ENCODE results near the gene DHRSX. TPM values are rescaled to one million over a fixed set of nuclear protein-coding genes. Genes with fewer than 3 reads are reported as not detected.
A peak's percentile ranks its signal among the peaks of the same experiment; 100 is the strongest.
"Not testable (repeated sequence)": the region's sequence is repeated elsewhere in the genome, so short reads cannot be mapped to it uniquely, and the experiment has no call there.

The DHRSX gene
- total RNA-seq, 1 donor from 2014 or later, result 16.1 TPM

DNA sequence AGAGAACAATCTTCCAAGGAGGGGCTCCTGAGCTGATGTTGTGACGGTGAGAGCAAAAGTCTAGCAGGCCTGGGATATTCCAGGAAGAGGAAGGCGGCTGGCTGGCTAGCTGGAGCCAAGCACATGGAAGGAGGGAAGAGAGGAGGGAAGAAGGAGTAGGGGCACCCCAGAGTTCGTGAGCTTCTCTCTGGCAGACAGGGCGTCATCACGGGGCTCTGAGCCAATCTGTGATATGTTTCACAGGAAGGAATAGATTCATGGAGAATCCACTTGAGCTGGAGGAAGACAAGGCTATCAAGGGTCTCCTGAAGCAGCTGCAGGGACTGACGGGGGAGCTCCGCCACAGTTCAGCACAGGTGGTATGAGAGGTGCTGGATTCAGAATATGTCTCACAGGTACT lies 73.6 kb downstream of the DHRSX start:
- DNase-seq (ENCODE audit: low spot score), result no peak

DNA sequence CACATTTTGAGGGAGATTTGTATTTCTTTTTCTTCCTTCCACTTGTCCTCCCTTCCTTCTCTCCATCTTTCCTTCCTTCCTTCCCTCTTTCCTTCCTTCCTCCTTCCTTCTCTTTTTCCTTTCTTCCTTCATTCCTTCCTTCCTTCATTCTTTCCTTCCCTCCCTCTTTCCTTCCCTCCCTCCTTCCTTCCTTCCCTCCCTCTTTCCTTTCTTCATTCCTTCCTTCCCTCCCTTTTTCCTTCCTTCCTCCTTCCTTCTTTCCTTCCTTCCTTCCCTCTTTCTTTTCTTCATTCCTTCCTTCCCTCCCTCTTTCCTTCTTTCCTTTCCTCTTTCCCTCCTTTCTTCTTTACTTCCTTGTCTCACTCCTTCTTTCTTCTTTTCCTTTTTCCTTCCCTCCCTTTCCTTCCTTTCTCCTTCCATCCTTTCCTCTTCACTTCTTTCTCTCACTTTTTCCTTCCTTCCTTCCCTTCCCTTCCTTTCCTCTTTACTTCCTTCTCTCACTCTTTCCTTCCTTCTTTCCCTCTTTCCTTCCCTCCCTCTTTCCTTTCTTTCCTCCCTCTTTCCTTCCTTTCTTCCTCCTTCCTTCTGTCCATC lies 74.4 kb downstream of the DHRSX start:
- no peak for DNase-seq (ENCODE audit: low spot score)

DNA sequence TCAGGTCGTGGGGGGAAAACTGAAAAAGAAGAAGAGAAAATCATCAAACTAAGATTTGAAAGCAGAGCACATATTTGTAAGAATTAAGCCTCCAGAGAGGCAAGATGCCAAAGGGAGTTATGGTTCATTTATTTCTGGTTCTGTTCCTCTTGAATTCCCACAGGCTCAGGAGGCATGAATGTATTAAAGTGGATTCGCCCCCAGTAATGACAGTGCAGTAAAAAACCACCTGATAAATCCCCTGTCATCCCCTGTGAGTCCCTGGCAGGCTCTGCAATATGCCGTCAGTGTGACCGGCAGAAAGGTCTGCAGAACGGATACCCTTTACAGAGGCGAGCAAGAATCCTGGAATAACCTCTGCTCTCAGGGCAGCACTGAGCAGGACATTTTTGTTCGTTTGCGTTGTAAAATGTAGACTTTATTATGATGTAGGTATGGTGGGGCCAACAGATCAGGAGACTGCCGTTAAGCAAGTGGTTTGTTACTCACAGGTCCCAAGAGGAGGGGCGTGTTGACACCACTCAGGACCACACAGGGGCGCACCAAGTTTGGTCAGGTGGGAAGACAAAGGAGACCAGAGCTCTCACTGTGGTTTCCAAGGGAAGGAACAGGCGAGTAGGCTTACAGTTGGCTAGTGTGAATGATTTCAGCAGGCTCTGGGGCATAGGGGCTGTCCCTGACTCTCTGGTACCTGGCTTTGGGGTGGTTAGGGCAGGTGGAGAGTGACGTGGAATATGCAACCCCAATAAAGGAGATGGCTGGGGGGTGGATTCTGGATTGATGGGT lies 75.3 kb downstream of the DHRSX start:
- no peak for DNase-seq (ENCODE audit: low spot score)

DNA sequence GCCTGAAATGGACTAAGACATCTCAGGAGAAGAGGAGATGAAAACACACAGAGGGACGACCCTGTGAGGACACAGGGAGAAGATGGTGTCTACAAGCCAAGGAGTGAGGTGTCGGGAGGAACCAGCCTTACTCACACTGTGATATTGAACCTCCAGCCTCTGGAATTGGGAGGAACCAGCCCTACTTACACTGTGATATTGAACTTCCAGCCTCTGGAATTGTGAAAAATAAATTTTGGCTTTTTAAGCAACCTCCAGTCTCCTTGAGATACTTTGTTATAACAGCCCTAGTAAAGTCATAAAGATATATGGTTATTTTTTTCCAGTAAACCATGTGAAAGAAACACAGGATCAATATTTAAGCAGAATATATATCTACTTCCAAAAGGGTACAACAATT lies 76.5 kb downstream of the DHRSX start:
- DNase-seq (ENCODE audit: low spot score), result no peak

DNA sequence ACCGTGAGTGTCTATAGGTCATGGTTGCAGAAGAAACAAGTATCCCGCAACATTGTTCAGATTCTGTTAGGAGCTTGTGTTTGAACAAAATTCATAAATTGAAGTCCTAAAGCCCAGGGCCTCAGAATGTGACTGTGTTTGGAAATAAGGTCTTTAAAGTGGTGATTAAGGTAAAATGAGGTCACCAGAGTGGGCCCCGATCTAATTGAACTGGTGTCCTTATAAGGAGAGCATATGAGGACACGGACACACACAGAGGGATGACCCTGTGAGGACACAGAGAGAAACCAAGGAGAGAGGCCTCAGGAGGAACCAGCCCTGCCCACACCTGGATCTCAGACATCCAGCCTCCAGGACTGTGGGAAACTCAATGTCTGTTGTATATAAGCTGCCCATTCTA lies 76.9 kb downstream of the DHRSX start:
- no peak for DNase-seq (ENCODE audit: low spot score)

DNA sequence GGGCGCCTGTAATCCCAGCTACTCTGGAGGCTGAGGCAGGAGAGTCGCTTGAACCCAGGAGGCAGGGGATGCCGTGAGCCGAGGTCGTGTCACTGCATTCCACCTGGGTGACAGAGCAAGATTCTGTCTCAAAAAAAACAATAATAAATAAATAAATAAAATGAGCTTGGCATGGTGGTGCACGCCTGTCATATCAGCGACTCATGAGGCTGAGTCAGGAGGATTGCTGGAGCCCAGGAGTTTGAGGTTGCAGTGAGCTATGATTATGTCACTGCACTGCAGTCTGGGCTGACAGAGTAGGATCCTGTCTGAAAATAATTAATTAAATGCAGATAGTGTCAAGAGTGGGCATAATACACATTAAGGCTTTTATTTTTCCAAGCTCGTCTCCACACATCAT lies 77.5 kb downstream of the DHRSX start:
- DNase-seq (ENCODE audit: low spot score), result no peak

DNA sequence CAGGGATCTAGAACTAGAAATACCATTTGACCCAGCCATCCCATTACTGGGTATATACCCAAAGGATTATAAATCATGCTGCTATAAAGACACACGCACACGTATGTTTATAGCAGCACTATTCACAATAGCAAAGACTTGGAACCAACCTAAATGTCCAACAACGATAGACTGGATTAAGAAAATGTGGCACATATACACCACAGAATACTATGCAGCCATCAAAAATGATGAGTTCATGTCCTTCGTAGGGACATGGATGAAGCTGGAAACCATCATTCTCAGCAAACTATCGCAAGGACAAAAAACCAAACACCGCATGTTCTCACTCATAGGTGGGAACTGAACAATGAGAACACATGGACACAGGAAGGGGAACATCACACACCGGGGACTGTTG lies 81.4 kb downstream of the DHRSX start:
- DNase-seq (ENCODE audit: low spot score), result not testable (repeated sequence)

DNA sequence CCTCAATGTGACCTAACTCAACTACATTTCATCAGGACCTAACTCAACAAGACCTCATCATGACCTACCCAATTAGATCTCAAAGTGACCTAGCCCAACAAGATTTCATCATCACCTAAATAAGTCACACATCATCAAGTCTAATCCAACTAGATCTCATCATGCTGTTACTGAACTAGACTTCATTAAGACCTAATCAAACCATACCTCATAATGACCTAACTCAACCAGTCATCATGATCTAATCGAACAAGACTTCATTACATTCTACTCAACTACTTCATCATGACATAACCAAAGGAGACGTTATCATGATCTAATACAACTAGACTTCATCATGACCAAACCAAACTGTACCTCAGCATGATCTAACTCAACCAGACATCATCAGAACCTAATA lies 82.8 kb downstream of the DHRSX start:
- no peak for DNase-seq (ENCODE audit: low spot score)

DNA sequence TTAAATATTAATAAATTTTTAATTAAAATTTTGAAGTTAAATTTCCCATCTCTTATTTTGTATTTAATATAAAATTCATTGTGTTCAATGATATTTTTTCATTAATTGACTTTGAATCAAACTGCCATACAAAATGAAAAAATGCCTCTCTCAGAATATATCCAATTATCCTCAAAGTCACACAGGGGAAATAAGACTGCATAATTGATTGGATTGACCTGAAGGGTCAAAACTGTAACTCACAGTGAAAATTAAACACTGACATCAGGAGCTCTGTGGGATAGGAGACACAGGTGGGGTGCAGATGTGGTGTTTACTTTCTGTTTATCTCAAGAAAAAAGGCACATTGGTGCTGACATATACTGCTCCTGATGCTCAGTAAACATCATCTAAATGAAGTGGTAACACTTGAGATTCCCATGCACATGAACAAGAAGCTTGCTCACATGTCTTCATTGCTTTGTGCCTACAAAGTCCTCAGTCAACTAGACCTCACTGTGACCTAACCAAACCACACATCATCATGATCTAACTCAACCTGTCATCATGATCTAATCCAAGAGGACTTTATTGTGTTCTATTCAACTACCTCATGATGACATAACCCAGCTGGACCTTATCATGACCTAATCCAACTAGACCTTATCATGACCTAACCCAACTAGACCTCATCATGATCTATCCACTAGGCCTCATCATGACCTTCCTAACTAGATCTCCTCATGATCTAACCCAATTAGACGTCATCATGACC lies 83.7 kb downstream of the DHRSX start:
- no peak for DNase-seq (ENCODE audit: low spot score)

DNA sequence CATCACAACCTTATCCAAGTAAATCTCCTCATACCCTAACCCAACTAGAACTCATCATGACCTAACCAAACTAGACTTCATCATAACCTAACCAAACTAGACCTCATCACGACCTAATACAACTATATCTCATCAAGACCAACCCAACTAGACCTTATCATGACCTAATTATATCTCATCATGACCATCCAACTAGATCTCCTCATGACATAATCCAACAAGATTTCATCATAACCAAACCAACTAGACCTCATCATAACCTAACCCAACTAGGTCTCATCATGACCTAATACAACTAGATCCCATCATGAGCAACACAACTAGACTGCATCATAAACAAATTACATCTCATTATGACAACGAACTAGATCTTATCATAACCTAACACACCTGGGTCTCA lies 86.4 kb downstream of the DHRSX start:
- no peak for DNase-seq (ENCODE audit: low spot score)

DNA sequence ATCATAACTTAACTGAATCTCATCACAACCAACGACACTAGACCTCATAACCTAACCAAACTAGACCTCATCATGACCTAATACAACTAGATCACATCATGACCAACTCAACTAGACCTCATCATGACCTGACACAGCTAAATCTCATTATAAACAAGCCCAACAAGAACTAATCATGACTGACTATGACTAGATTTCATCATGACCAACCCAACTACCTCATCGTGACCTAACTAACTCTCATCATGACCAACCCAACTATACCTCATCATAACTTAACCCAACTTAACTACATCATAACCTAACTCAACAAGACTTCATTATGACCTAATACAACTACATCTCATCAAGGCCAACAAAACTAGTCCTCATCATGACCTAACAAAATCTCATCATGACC lies 86.8 kb downstream of the DHRSX start:
- no peak for DNase-seq (ENCODE audit: low spot score)

DNA sequence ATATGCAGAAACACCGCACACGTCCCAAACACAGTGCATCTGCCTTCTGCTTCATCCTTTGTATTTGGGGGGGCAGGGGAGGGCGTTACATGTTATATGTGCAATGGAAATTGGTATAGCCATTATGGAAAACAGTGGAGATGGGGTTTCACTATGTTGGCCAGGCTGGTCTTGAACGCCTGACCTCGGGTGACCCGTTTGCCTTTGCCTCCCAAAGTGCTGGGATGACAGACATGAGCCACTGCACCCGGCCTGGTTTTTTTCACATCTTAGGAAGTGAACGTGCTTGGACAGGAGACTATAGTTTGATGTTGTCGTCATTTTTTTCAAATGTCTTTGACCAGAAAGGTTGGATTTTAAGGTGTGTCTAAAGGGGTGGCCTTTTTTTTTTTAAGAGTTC lies 88.6 kb downstream of the DHRSX start:
- no peak for DNase-seq (ENCODE audit: low spot score)

DNA sequence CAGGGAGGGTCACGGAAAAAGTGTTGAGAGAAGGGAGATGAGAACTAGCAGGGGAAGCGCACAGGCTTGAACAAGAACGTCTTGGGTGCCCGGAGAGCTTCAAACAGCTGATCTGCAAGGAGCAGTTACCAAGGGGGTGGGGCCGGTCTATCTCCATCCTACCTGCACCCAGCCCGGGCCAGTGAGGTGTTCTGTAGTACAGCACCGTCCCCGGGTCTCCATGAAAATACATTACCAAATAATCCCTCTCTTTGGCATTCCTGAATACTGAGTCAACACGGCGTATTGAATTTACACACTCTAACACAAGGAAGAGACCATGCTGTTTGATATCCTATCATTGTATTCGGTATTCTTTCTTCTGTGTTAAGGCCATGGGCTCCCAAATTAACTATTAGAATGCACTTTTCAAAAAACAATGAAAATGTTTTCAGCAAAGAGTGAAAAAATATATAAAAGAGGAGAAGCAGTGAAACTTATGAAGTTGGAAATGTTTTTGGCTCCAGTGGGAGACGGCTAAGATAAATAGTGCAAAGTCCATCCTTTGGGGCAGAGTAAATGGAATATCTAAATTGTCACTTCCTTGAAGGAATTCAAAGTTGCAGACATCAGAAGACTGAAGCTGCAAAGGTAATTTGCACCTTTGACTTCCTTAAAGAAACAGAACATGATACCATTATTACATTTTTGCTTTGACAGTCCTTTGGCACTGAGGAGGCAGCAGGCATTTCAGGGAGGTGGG lies 90.3 kb downstream of the DHRSX start:
- DNase-seq (ENCODE audit: low spot score), result no peak

DNA sequence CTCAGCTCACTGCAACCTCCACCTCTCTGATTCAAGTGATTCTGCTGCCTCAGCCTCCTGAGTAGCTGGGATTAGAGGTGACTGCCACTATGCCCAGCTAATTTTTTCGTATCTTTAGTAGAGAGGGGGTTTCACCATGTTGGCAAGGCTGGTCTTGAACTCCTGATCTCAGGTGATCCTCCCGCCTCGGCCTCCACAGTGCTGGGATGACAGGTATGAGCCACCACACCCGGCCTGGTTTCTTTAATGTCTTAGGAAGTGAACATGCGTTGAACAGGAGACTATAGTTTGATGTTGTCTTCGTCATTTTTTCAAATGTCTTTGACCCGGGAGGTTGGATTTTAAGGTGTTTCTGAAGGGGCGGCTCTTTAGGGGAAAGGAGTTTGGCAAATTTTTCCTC lies 91.0 kb downstream of the DHRSX start:
- DNase-seq (ENCODE audit: low spot score), result no peak

DNA sequence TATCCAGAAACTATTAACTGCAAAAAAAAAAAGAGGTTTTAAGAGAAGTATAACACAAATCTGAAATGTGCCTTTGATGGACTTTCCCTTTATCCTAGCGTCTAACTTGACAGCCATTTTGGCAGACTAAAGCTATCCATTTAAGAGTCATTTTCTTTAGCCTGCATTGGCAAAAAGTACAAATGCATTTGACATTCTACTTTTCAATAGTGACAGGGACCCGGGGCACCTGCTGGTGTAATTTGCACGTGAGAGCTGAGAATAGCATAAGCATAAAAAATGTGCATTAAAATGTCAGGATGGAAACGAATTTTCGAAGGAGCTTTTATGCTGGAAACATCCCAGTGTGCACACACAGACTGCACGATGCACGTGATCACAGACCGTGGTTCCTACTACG lies 91.9 kb downstream of the DHRSX start:
- no peak for DNase-seq (ENCODE audit: low spot score)

DNA sequence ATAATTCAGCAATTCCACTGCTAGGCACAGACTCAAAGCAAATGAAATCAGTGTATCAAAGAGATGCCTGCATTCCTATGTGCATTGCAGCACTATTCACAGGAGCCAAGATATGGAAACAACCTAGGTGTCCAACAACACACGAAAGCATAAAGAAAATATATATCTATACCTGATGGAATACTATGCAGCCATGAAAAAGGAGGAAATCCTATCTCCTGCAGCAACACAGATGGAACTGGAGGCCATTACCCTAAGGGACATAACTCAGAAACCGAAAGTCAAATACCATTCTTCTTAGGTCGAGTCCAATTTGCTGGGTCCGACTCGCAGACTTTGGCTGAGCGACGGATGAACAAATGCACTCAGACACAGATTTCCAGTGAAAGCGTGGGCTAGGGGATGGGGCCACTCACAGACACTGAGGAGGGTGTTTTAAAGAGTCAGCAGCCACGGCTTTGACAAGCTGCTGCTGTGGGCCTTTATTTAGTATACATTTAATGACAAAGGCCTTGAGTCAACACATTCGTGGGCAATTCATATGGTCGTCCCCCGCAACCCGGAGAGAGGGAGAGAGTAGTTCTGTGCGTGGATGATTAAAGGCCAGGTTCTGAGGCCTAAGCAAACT lies 93.8 kb downstream of the DHRSX start:
- no peak for DNase-seq (ENCODE audit: low spot score)

DNA sequence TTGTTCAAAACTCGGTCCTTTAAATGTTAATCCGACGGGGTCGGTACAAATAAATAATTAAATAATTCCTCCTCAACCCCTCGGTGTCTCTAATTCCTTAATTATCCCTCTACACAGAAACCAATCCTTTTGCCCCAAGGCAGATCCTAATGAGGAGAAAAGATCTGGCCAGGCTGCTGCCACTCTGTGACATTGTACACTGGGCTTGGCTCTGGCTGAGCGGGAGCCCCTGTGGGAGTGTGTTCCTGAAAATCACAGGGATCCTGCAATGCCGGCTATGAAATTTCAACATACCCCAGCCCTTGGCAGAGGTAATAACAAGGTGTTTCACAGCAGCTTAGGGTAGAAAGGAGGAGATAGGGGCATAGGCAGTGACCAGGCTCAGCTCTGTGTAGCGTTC lies 96.0 kb downstream of the DHRSX start:
- DNase-seq (ENCODE audit: low spot score), result no peak

DNA sequence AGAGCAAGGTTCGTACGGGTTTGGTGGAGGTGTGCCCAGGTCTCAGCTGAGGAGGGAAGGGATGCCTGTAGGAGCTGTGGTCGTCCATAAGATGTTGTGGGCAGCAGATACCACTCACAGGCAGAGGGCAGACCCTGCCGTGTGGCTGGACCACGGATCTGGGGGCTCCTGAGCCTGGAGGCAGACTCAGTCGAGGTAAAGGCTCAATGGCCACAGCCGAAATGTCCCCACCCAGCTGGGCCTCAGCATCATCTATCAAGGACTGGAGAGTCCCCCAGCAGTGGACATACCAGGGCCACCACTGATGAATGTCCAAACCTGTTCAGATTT lies 98.5 kb downstream of the DHRSX start:
- DNase-seq (ENCODE audit: low spot score), result no peak

DNA sequence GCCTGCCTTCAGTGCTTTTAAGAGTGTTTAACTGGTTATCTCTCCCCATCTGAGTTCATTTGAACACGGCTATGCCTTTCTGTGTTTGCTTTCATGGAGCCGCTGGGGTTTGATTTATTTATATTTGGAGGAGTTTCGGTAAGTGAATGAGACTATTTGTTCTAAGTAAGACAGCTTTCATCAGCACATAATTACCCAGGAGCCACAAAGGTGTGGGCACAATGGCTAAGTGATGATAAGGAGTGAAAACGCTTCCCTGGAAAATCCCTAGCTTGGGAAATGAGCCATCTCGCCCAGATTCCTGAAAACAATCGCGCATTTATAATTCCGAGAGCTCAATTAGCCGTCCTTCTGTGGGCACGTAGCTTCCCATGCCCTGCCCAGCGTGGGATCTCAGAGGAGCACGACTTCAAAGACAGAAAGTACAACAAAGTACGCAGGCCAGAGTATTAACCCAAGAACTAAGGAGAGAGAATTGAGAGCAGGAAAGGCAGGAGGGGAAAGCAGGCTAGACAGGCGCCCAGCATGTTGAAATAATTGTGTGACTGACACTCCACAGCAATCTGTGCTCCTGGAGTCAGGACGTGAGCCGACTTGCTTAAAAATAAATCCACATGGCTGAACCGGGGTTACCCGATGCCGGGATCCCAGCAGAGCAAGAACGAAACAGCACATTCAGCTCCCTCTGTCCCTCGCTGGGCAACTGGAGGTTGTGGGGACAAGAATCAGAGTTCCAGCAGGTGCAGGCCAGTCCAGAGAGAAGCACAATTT lies 99.0 kb downstream of the DHRSX start:
- peak; percentile 68 for DNase-seq (ENCODE audit: low spot score)

DNA sequence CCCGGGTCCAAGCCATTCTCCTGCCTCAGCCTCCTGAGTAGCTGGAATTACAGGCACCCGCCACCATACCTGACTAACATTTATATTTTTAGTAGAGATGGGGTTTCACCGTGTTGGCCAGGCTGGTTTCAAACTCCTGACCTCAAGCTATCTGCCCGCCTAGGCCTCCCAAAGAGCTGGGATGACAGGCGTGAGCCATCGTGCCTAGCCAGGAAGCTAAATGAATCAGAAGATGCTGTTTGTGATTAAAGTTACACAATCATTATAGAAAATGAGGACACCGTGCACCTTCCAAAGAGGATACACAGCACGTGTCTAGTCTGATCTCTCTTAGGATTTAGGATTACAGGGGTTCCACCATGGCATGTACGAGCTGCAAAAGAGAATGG lies 99.6 kb downstream of the DHRSX start:
- no peak for DNase-seq (ENCODE audit: low spot score)

DNA sequence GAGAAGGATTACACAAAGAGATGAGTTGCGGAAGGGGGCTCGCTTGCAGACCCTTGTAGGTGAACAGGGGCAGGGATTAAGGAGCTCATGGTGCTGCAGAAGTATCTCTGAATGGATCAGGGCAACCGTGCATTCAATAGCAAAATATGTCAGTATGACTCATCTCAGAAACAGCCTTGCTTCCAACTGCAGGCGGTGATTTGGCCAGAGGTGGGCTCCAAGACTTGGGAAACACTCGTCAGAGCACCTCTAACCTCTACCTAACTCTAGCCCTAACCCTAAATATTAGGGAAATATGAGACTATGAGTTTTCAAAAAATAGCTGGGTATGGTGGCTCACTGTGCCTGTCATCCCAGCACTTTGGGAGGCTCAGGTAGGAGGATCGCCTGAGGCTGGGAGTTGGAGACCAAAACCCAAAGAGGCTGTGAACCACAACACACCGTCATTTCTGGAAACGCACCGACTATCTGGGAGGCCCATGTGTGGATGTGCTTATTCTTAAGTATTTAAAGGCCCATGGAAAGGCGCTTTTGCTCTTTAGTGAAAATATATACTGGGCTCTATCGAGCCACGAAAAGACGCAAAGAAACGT lies 102.6 kb downstream of the DHRSX start:
- DNase-seq (ENCODE audit: low spot score), result no peak
